ENCODE measurements around the gene JMJD7. TPM values are rescaled to one million over a fixed set of nuclear protein-coding genes. Genes with fewer than 3 reads are reported as not detected.

The JMJD7 gene
- total RNA-seq, 1 donor from 2014 or later = 24.3 TPM

- ATAC-seq = no peak
- DNase-seq = peak; percentile 28
- no peak for TF ChIP-seq CTCF (IDR thresholded peaks at IDR 0.05)
- H3K27me3 ChIP-seq (ENCODE audit: low read depth) = no peaks in the 10 kb centered on the region
- no peaks in the 10 kb centered on the region for H3K9me3 ChIP-seq
- intact Hi-C loops (cut with DNase I) = no loop called here
- no peak overlapping the region for H3K4me3 ChIP-seq
- H3K36me3 ChIP-seq = peaks cover 71% of the 10 kb centered on the region
- peaks cover 6% of the 10 kb centered on the region for H3K4me1 ChIP-seq
- H3K27ac ChIP-seq = no peak overlapping the region
These were observed 4.4 kb upstream of the JMJD7 start for GRCh38 chr15:41823502-41823901.

- Histone ChIP-seq H3K4me1 (peaks cover 13% of the 10 kb centered on the region), H3K27ac (no peak overlapping the region), H3K4me3 (no peak overlapping the region), H3K9me3 (no peaks in the 10 kb centered on the region), H3K36me3 (peaks cover 64% of the 10 kb centered on the region), H3K27me3 (ENCODE audit: low read depth) (no peaks in the 10 kb centered on the region)
- TF ChIP-seq CTCF (IDR thresholded peaks at IDR 0.05) = no peak
- no peak for ATAC-seq
- peak; percentile 44 for DNase-seq
- intact Hi-C loops (cut with DNase I) = no loop called here
These were observed 3.7 kb upstream of the JMJD7 start for GRCh38 chr15:41824062-41824745.

- Histone ChIP-seq H3K9me3 (no peaks in the 10 kb centered on the region), H3K4me3 (no peak overlapping the region), H3K4me1 (peaks cover 18% of the 10 kb centered on the region), H3K36me3 (peaks cover 55% of the 10 kb centered on the region), H3K27ac (no peak overlapping the region), H3K27me3 (ENCODE audit: low read depth) (no peaks in the 10 kb centered on the region)
- no peak for TF ChIP-seq CTCF (IDR thresholded peaks at IDR 0.05)
- intact Hi-C loops (cut with DNase I) = no loop called here
- DNase-seq (peak; percentile 39), ATAC-seq (no peak)
These were observed 2.7 kb upstream of the JMJD7 start for GRCh38 chr15:41825145-41825544.

- no peak for TF ChIP-seq CTCF (IDR thresholded peaks at IDR 0.05)
- Histone ChIP-seq H3K4me1 (peaks cover 22% of the 10 kb centered on the region), H3K4me3 (no peak overlapping the region), H3K9me3 (no peaks in the 10 kb centered on the region), H3K27ac (no peak overlapping the region), H3K36me3 (peaks cover 48% of the 10 kb centered on the region), H3K27me3 (ENCODE audit: low read depth) (no peaks in the 10 kb centered on the region)
- intact Hi-C loops (cut with DNase I) = no loop called here
- ATAC-seq (no peak), DNase-seq (peak; percentile 32)
These were observed 2.0 kb upstream of the JMJD7 start for GRCh38 chr15:41825572-41826535.

- Histone ChIP-seq H3K9me3 (no peaks in the 10 kb centered on the region), H3K4me3 (peak overlapping the region; percentile 75), H3K27ac (peak overlapping the region; percentile 46), H3K4me1 (peaks cover 37% of the 10 kb centered on the region), H3K36me3 (peaks cover 46% of the 10 kb centered on the region), H3K27me3 (ENCODE audit: low read depth) (no peaks in the 10 kb centered on the region)
- TF ChIP-seq CTCF (IDR thresholded peaks at IDR 0.05) = no peak
- intact Hi-C loops (cut with DNase I) = no loop called here
- ATAC-seq (peak; percentile 25 to 26), DNase-seq (no peak)
These were observed 507 bp upstream of the JMJD7 start for GRCh38 chr15:41827290-41827879.

All from lower lobe of right lung (tissue), 2 donors.